Muscle of leg (tissue), 11 donors: ENCODE results near the gene VPS13D. TPM values are rescaled to one million over a fixed set of nuclear protein-coding genes. Genes with fewer than 3 reads are reported as not detected.

Source experiments
- DNase-seq: peaks from one replicate; pipeline ENCODE4 v3.0.0; 2013
- H3K27ac ChIP-seq: one replicate; pipeline ENCODE4 v1.5.1; 2013; ENCODE audit warnings: mild to moderate bottlenecking, low read length, control low read depth
- H3K27me3 ChIP-seq: one replicate; pipeline ENCODE4 v1.6.1; 2013; ENCODE audit warnings: low read length; ENCODE audit not compliant: control insufficient read depth, insufficient read depth
- H3K36me3 ChIP-seq: one replicate; pipeline ENCODE4 v1.6.1; 2013; ENCODE audit warnings: low read length; ENCODE audit not compliant: control insufficient read depth, insufficient read depth
- H3K4me1 ChIP-seq: one replicate; pipeline ENCODE4 v1.6.1; 2013; ENCODE audit warnings: low read length; ENCODE audit not compliant: control insufficient read depth, insufficient read depth
- H3K4me3 ChIP-seq: one replicate; pipeline ENCODE4 v1.5.1; 2013; ENCODE audit warnings: low read length, control low read depth
- H3K9me3 ChIP-seq: replicated peaks from 2 replicates; pipeline ENCODE4 v1.6.1; 2013; ENCODE audit warnings: low read depth, low read length; ENCODE audit not compliant: control insufficient read depth
- WGBS: methylation state at CpG from one replicate; pipeline ENCODE4 v1.1.5; 2013; ENCODE audit warnings: missing lambda C conversion rate; ENCODE audit not compliant: insufficient coverage; 5-methylcytosine and 5-hydroxymethylcytosine counted together
- polyA plus RNA-seq, 8 donors: library from polyadenylated mRNA; unstranded; fragments of 120-200 nt; gene quantifications; one replicate each; pipeline versions ENCODE4 v1.2.1 to v1.2.3, GENCODE V29; 2013; ENCODE audit warnings: inconsistent platforms in 1 of 8, low replicate concordance in 1 of 8; ENCODE audit not compliant: insufficient read length in 8 of 8, insufficient read depth in 1 of 8
- total RNA-seq: library from RNA; stranded (reverse); fragments of 120-200 nt; gene quantifications from one replicate; pipeline ENCODE4 v1.2.4, GENCODE V29; 2013

The VPS13D gene
- total and polyA plus RNA-seq, 9 donors = 14.9 to 21.2 (median 17.0) TPM

- no peak for DNase-seq
- H3K36me3 ChIP-seq = peaks cover 38% of the 10 kb centered on the region
- H3K27me3 ChIP-seq = no peaks in the 10 kb centered on the region
- no peak overlapping the region for H3K27ac ChIP-seq
- no peaks in the 10 kb centered on the region for H3K4me1 ChIP-seq
- H3K4me3 ChIP-seq = no peak overlapping the region
- WGBS = 97% methylated on average over 4 of the region's 8 CpGs
- H3K9me3 ChIP-seq = no peaks in the 10 kb centered on the region
Observed at GRCh38 chr1:12301518-12302237, 71.8 kb downstream of the VPS13D start.

GRCh38 chr1:12302798-12303447, 73.1 kb downstream of the VPS13D start:
- no peaks in the 10 kb centered on the region for H3K4me1 ChIP-seq
- no CpG with 5 or more reads among the region's 2 CpGs for WGBS
- H3K27ac ChIP-seq = no peak overlapping the region
- no peaks in the 10 kb centered on the region for H3K27me3 ChIP-seq
- peaks cover 42% of the 10 kb centered on the region for H3K36me3 ChIP-seq
- no peak for DNase-seq
- H3K9me3 ChIP-seq = no peaks in the 10 kb centered on the region
- H3K4me3 ChIP-seq = no peak overlapping the region

GRCh38 chr1:12305377-12305776, 75.5 kb downstream of the VPS13D start:
- Histone ChIP-seq H3K4me1 (no peaks in the 10 kb centered on the region), H3K9me3 (no peaks in the 10 kb centered on the region), H3K4me3 (no peak overlapping the region), H3K36me3 (peaks cover 50% of the 10 kb centered on the region), H3K27ac (no peak overlapping the region), H3K27me3 (no peaks in the 10 kb centered on the region)
- DNase-seq = no peak
- WGBS = 92% methylated on average over 5 of the region's 8 CpGs

DNA sequence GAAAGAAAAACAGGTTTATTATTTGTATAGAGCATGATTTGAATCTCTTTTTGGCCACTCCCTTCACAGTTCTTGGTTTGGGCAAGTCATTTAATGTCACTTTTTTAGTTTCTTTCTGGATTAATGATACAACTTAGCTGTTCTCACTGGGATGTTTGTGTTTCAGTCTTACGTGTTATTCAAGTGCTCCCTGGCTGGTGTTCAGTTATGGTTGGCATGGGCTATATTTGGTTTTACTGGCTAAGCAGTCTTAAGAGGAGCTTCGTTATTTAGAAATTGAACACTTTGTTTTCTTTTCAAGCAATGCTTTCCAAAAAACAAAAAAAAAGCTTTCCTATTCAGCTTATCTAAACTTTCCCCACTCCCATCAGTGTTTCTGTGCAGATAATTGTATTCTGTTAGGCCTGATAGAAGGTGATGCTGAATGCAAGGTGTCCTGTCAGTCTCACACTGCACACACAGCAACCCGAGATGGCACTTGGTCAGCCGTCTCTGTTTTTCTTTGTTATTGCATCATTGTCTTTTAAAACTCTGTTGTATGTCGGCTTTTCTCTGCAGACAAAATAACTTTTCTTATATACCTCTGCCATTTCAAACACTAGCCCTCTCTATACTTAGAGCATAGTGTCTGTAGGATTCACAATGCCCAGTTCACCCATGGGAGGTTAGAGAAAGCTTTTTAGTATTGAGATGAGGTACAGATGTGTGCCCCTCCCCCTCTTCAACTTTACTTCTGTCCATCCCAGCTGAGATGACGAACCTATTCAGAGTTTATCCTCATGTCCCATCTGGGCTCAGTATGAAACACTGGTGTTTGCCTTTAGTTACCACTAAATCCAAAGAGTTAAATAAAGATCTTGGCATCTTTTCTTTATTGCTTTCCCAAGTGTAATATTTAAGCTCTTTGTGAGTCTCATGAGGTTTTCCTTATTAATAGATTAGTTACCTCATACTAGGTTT, 80.2 kb downstream of the VPS13D start:
- Histone ChIP-seq H3K36me3 (peaks cover 51% of the 10 kb centered on the region), H3K4me1 (no peaks in the 10 kb centered on the region), H3K9me3 (no peaks in the 10 kb centered on the region), H3K27ac (no peak overlapping the region), H3K4me3 (no peak overlapping the region), H3K27me3 (no peaks in the 10 kb centered on the region)
- no peak for DNase-seq
- no CpG with 5 or more reads among the region's 6 CpGs for WGBS

DNA sequence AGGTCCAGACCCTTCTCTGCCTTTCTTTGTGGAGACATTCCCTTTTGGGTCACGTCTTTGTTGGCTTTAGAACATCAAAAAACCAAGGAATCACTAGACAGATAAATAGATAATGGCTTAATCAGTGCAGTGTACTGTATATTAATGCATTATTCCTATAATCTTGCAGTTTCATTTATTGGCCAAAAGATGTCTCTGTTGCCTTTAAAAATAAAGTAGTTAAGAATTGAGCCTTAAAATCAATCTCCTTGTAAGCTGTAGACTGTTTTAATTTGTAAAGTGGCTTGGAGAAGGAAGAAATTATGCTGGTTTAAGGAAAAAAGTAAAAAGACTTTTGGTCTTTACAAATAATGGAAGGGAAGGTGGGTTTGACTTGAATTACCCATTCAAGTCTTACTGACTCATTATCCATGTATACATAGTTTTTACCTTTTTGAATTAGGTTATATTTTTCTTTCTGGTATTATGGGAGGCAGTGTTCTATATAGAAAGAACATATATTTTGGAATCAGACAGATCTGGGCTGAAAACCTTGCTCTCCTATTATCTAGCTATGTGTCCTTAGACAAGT, 84.6 kb downstream of the VPS13D start:
- H3K36me3 ChIP-seq = peaks cover 48% of the 10 kb centered on the region
- no CpG with 5 or more reads among the region's 1 CpG for WGBS
- DNase-seq = peak; percentile 63

DNA sequence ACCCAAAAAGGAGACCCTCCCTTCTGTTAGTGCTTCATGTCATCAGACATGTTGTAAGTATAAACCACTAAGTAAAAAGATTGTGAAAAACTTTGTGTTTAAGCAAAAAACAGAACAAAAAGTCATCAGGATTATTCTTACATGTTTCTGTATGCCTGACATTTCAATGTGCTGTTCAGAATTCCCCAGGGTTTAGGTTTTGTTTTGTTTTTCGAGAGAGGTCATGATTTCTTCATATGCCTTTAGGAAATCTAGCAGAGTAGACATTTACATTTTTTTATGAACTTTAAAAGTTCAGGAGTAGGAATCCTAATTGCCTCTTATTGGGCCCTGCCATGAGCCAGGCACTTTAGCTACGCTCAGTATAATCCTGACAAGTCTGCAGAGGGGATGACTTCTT, 85.3 kb downstream of the VPS13D start:
- no peaks in the 10 kb centered on the region for H3K4me1 ChIP-seq
- WGBS = no CpG with 5 or more reads among the region's 2 CpGs
- no peak for DNase-seq
- no peaks in the 10 kb centered on the region for H3K27me3 ChIP-seq
- no peak overlapping the region for H3K4me3 ChIP-seq
- H3K9me3 ChIP-seq = no peaks in the 10 kb centered on the region
- H3K36me3 ChIP-seq = peaks cover 52% of the 10 kb centered on the region
- no peak overlapping the region for H3K27ac ChIP-seq

More for the DNA sequence above, 84.6 kb downstream of the VPS13D start:
- Histone ChIP-seq H3K9me3 (no peaks in the 10 kb centered on the region), H3K27ac (no peak overlapping the region), H3K4me1 (no peaks in the 10 kb centered on the region), H3K27me3 (no peaks in the 10 kb centered on the region), H3K4me3 (no peak overlapping the region)

DNA sequence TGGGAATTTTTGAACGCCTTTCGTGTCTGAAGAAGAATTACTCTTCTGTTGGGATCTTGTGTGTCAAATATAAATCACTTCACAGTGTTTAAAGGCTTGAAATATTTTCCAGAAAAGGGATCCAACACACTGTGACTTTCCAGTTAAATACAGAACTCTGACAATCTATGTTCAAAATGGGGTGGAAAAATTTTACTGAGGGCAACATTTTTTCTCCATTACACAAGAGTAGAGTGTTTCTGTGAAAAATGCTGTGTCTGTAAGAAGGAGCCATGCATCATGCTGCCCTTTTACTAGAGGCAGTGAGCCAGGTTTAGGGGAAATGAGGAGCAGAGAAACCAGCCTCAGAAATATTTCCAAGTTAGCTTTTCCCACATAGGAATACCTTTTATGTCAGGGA, 86.5 kb downstream of the VPS13D start:
- H3K4me1 ChIP-seq = no peaks in the 10 kb centered on the region
- peak overlapping the region; percentile 78 for H3K27ac ChIP-seq
- H3K9me3 ChIP-seq = no peaks in the 10 kb centered on the region
- H3K4me3 ChIP-seq = no peak overlapping the region
- peaks cover 53% of the 10 kb centered on the region for H3K36me3 ChIP-seq
- peak; percentile 92 for DNase-seq
- no peaks in the 10 kb centered on the region for H3K27me3 ChIP-seq
- no CpG with 5 or more reads among the region's 2 CpGs for WGBS

- 60% methylated on average over 1 of the region's 2 CpGs for WGBS
- peaks cover 53% of the 10 kb centered on the region for H3K36me3 ChIP-seq
- DNase-seq = no peak
Observed at GRCh38 chr1:12320486-12320885, 90.7 kb downstream of the VPS13D start.

DNA sequence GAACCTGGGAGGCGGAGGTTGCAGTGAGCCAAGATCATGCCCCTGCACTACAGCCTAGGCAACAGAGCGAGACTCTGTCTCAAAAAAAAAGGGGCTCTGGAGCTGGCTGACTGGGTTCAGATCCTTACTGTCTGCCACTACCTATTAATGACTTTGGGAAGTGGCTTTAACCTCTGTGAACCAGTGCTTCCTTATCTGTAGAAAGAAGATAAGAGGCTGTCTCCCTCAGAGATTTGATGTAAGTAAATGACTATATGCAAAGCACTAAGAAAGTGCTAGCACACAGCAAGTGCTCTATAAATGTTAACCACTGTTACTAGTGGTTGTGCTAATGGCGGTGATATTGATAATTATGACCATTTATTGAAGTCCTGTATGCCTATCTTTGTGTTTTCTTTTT, 94.6 kb downstream of the VPS13D start:
- Histone ChIP-seq H3K27ac (no peak overlapping the region), H3K27me3 (no peaks in the 10 kb centered on the region), H3K4me1 (no peaks in the 10 kb centered on the region), H3K9me3 (no peaks in the 10 kb centered on the region), H3K36me3 (peaks cover 42% of the 10 kb centered on the region), H3K4me3 (no peak overlapping the region)
- WGBS = 100% methylated on average over 2 of the region's 3 CpGs
- no peak for DNase-seq

More at GRCh38 chr1:12320486-12320885, 90.7 kb downstream of the VPS13D start:
- Histone ChIP-seq H3K9me3 (no peaks in the 10 kb centered on the region), H3K27me3 (no peaks in the 10 kb centered on the region), H3K4me1 (no peaks in the 10 kb centered on the region), H3K27ac (peak overlapping the region; percentile 29), H3K4me3 (no peak overlapping the region)
